Ishikawa (cell line): Measurements from ENCODE around the gene CYP3A4.

Experiments
- CEBPB ChIP-seq: IDR thresholded peaks from 2 replicates; pipeline ENCODE4 v1.6.1; 2012
- CREB1 ChIP-seq: IDR thresholded peaks from 2 replicates; pipeline ENCODE4 v1.6.1; 2012; ENCODE audit warnings: low read depth
- EGR1 ChIP-seq: IDR thresholded peaks from 2 replicates; pipeline ENCODE4 v1.6.1; 2012
- EP300 ChIP-seq: IDR thresholded peaks from 2 replicates; pipeline ENCODE4 v1.6.1; 2012; ENCODE audit warnings: borderline replicate concordance
- FOXM1 ChIP-seq: IDR thresholded peaks from 2 replicates; pipeline ENCODE4 v1.6.1; 2012; ENCODE audit warnings: low read depth, borderline replicate concordance
- NFIC ChIP-seq: IDR thresholded peaks from 2 replicates; pipeline ENCODE4 v1.6.1; 2012
- RAD21 ChIP-seq: IDR thresholded peaks from 2 replicates; pipeline ENCODE4 v1.6.1; 2012; ENCODE audit warnings: low read depth
- TAF1 ChIP-seq: IDR thresholded peaks from 2 replicates; pipeline ENCODE4 v1.6.1; 2012; ENCODE audit warnings: low read depth, mild to moderate bottlenecking
- TCF12 ChIP-seq: IDR thresholded peaks from 2 replicates; pipeline ENCODE4 v1.6.1; 2012; ENCODE audit warnings: low read depth
- TEAD4 ChIP-seq: IDR thresholded peaks from 2 replicates; pipeline ENCODE4 v1.6.1; 2012
- USF1 ChIP-seq: IDR thresholded peaks from 2 replicates; pipeline ENCODE4 v1.6.1; 2012
- YY1 ChIP-seq: IDR thresholded peaks from 2 replicates; pipeline ENCODE4 v1.6.1; 2012; ENCODE audit warnings: low read depth
- ZBTB7A ChIP-seq: IDR thresholded peaks from 2 replicates; pipeline ENCODE4 v1.6.1; 2012; ENCODE audit warnings: low read depth
- TF ChIP-seq, protein P1 (sequence below): IDR thresholded peaks from 2 replicates; pipeline ENCODE4 v1.6.1; 2012
- TF ChIP-seq, protein P2 (sequence below): IDR thresholded peaks from 2 replicates; pipeline ENCODE4 v1.6.1; 2012; ENCODE audit warnings: low read depth, mild to moderate bottlenecking

CYP3A4 gene

GRCh38 chr7:99827040-99827778 is 43.2 kb upstream of the CYP3A4 start:
- TF ChIP-seq CREB1 (no peak), TCF12 (no peak), EP300 (no peak), RAD21 (no peak), TAF1 (no peak), CEBPB (no peak), EGR1 (no peak), USF1 (no peak), TEAD4 (no peak), ZBTB7A (no peak), NFIC (no peak), YY1 (no peak)
- TF ChIP-seq, protein P1, sequence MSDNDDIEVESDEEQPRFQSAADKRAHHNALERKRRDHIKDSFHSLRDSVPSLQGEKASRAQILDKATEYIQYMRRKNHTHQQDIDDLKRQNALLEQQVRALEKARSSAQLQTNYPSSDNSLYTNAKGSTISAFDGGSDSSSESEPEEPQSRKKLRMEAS, result no peak
- TF ChIP-seq, protein P2, sequence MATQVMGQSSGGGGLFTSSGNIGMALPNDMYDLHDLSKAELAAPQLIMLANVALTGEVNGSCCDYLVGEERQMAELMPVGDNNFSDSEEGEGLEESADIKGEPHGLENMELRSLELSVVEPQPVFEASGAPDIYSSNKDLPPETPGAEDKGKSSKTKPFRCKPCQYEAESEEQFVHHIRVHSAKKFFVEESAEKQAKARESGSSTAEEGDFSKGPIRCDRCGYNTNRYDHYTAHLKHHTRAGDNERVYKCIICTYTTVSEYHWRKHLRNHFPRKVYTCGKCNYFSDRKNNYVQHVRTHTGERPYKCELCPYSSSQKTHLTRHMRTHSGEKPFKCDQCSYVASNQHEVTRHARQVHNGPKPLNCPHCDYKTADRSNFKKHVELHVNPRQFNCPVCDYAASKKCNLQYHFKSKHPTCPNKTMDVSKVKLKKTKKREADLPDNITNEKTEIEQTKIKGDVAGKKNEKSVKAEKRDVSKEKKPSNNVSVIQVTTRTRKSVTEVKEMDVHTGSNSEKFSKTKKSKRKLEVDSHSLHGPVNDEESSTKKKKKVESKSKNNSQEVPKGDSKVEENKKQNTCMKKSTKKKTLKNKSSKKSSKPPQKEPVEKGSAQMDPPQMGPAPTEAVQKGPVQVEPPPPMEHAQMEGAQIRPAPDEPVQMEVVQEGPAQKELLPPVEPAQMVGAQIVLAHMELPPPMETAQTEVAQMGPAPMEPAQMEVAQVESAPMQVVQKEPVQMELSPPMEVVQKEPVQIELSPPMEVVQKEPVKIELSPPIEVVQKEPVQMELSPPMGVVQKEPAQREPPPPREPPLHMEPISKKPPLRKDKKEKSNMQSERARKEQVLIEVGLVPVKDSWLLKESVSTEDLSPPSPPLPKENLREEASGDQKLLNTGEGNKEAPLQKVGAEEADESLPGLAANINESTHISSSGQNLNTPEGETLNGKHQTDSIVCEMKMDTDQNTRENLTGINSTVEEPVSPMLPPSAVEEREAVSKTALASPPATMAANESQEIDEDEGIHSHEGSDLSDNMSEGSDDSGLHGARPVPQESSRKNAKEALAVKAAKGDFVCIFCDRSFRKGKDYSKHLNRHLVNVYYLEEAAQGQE, result no peak

- TF ChIP-seq TCF12 (no peak), NFIC (no peak), USF1 (no peak), CREB1 (no peak)
These were observed 41.9 kb upstream of the CYP3A4 start for GRCh38 chr7:99825873-99826272.

GRCh38 chr7:99825452-99825851 is 41.5 kb upstream of the CYP3A4 start:
- TF ChIP-seq RAD21 (no peak), EP300 (no peak), TEAD4 (no peak), USF1 (no peak), TAF1 (no peak), NFIC (no peak), EGR1 (no peak), CREB1 (no peak), CEBPB (no peak), TCF12 (no peak), ZBTB7A (no peak), YY1 (no peak), FOXM1 (no peak)
- TF ChIP-seq, protein P1, result no peak
- TF ChIP-seq, protein P2, result no peak

GRCh38 chr7:99824091-99824490 is 40.1 kb upstream of the CYP3A4 start:
- TF ChIP-seq RAD21, result no peak

- no peak for TF ChIP-seq TCF12
- TF ChIP-seq, protein P1, result no peak
- TF ChIP-seq YY1, result no peak
- TF ChIP-seq FOXM1, result no peak
- no peak for TF ChIP-seq TEAD4
- no peak for TF ChIP-seq CEBPB
- TF ChIP-seq TAF1, result no peak
- TF ChIP-seq ZBTB7A, result no peak
- TF ChIP-seq, protein P2, result no peak
- no peak for TF ChIP-seq NFIC
- no peak for TF ChIP-seq USF1
- TF ChIP-seq CREB1, result no peak
- no peak for TF ChIP-seq RAD21
- no peak for TF ChIP-seq EGR1
- TF ChIP-seq EP300, result no peak
These were observed 39.0 kb upstream of the CYP3A4 start for GRCh38 chr7:99822731-99823718.
